ENCODE measurements around the gene CARNS1.

- no peak for TF ChIP-seq FOXA1 (IDR thresholded peaks at IDR 0.05)
- TF ChIP-seq SP1 (IDR thresholded peaks at IDR 0.05), result no peak
- TF ChIP-seq HDGF (IDR thresholded peaks at IDR 0.05; ENCODE audit: borderline replicate concordance), result no peak
- no peak for TF ChIP-seq ZNF384 (IDR thresholded peaks at IDR 0.05)
- no peak for TF ChIP-seq FOXM1 (IDR thresholded peaks at IDR 0.05; ENCODE audit: borderline replicate concordance)
- no peak for TF ChIP-seq PKNOX1 (IDR thresholded peaks at IDR 0.05)
- TF ChIP-seq ARNT (IDR thresholded peaks at IDR 0.05), result no peak
- TF ChIP-seq FOXK2 (IDR thresholded peaks at IDR 0.05), result no peak
- no peak for TF ChIP-seq SUZ12 (IDR thresholded peaks at IDR 0.05)
- no peak for TF ChIP-seq ELF4 (IDR thresholded peaks at IDR 0.05)
These were observed 39.6 kb downstream of the CARNS1 start, which contains the start of gene CABP4 for GRCh38 chr11:67455054-67455453.
